Left ventricle myocardium superior (tissue), 1 donor: ENCODE measurements around the gene CALHM4. TPM values are rescaled to one million over a fixed set of nuclear protein-coding genes. Genes with fewer than 3 reads are reported as not detected.
A peak's percentile ranks its signal among the peaks of the same experiment; 100 is the strongest.

Experiments used
- ATAC-seq: fragments of 200-7000 bp; cut with Tn5 transposase; one replicate; pipeline ENCODE4 v1.9.1; 2020; ENCODE audit warnings: mild to moderate bottlenecking, moderate library complexity
- DNase-seq: peaks from one replicate; pipeline ENCODE4 v3.0.0-alpha.2; 2020
- intact Hi-C: fragments of 100-400 bp; cut with micrococcal nuclease; formaldehyde crosslinking; loops from one replicate; pipeline ENCODE4 v1.11.0; 2022
- long read RNA-seq: library from polyadenylated mRNA; unstranded; transcript quantifications from one replicate; pipeline ENCODE4 v2.0.0, GENCODE V29; 2021
- total RNA-seq: library from RNA; stranded (reverse); fragmentation: NEBNext Ultra II Directional; extraction: Animal tissue kit (Norgen Biotek cat#: 25700); gene quantifications from one replicate; pipeline ENCODE4 v1.2.1, GENCODE V29; 2021
- donor health status: DM: no; HTN: yes; CAD: no; lungs with severe emphysema.

The CALHM4 gene
- total RNA-seq, result 0.32 TPM
- long read RNA-seq, result 0 reads

GRCh38 chr6:116553451-116553850 lies at the start of gene CALHM4:
Gene CALHM4, plus strand, starts transcription at chr6:116553751. Its CDS starts 43 bp downstream, at chr6:116553794.
- DNase-seq (no peak), ATAC-seq (no peak)
- intact Hi-C loops, result no loop called here

- DNase-seq, result no peak
- no peak for ATAC-seq
- intact Hi-C loops, result no loop called here
These were observed 46.2 kb upstream of the CALHM4 start for GRCh38 chr6:116507324-116507723.

- intact Hi-C loops, result no loop called here
- no peak for DNase-seq
- no peak for ATAC-seq
These were observed 45.0 kb upstream of the CALHM4 start for GRCh38 chr6:116508527-116508926.

GRCh38 chr6:116511424-116512110 lies 42.0 kb upstream of the CALHM4 start, which contains the start of gene CALHM5:
Gene CALHM5, plus strand, starts transcription at chr6:116511639. Its CDS starts 58 bp downstream, at chr6:116511697.
- peak; percentile 62 for DNase-seq
- intact Hi-C loops, result no loop called here
- ATAC-seq, result peak; percentile 94

- intact Hi-C loops, result no loop called here
- ATAC-seq (peak; percentile 73), DNase-seq (no peak)
These were observed 41.4 kb upstream of the CALHM4 start for GRCh38 chr6:116512111-116512559.

- ATAC-seq (peak; percentile 30), DNase-seq (no peak)
- intact Hi-C loops, result no loop called here
These were observed 40.8 kb upstream of the CALHM4 start for GRCh38 chr6:116512734-116513133.

GRCh38 chr6:116513224-116513875 lies 40.2 kb upstream of the CALHM4 start:
- no peak for DNase-seq
- ATAC-seq, result no peak
- intact Hi-C loops, result no loop called here

- intact Hi-C loops, result no loop called here
- DNase-seq (no peak), ATAC-seq (no peak)
These were observed 39.4 kb upstream of the CALHM4 start for GRCh38 chr6:116514111-116514510.

- ATAC-seq (no peak), DNase-seq (no peak)
- intact Hi-C loops, result no loop called here
These were observed 38.4 kb upstream of the CALHM4 start for GRCh38 chr6:116515141-116515540.

- ATAC-seq (no peak), DNase-seq (peak; percentile 35)
- intact Hi-C loops, result no loop called here
These were observed 34.8 kb upstream of the CALHM4 start for GRCh38 chr6:116518621-116519368.

- intact Hi-C loops, result no loop called here
- DNase-seq (no peak), ATAC-seq (no peak)
These were observed 30.7 kb upstream of the CALHM4 start for GRCh38 chr6:116522896-116523295.

- no peak for DNase-seq
- no peak for ATAC-seq
- intact Hi-C loops, result no loop called here
These were observed 29.3 kb upstream of the CALHM4 start for GRCh38 chr6:116524236-116524635.

GRCh38 chr6:116528133-116528532 lies 25.4 kb upstream of the CALHM4 start:
- DNase-seq (no peak), ATAC-seq (no peak)
- intact Hi-C loops, result no loop called here

- DNase-seq, result no peak
- intact Hi-C loops, result no loop called here
- ATAC-seq, result no peak
These were observed 24.8 kb upstream of the CALHM4 start for GRCh38 chr6:116528780-116529179.

GRCh38 chr6:116529466-116530290 lies 23.9 kb upstream of the CALHM4 start:
- no peak for DNase-seq
- ATAC-seq, result no peak
- intact Hi-C loops, result loop anchor here (10.0 kb wide), 1 partner anchor 245 kb away; no protein-coding TSS in a partner anchor

GRCh38 chr6:116530436-116530835 lies 23.1 kb upstream of the CALHM4 start:
- no peak for DNase-seq
- intact Hi-C loops, result loop anchor here (10.0 kb wide), 1 partner anchor 246 kb away; no protein-coding TSS in a partner anchor
- ATAC-seq, result no peak

GRCh38 chr6:116531675-116532570 lies 21.6 kb upstream of the CALHM4 start:
- DNase-seq (peak; percentile 30), ATAC-seq (peak; percentile 80)
- intact Hi-C loops, result loop anchor here (10.0 kb wide), 1 partner anchor 247 kb away; no protein-coding TSS in a partner anchor
